GM21423 (cell line): ENCODE data around the gene SIGLEC11.

Source experiments
- ATAC-seq: cut with Tn5 transposase; IDR thresholded peaks from one replicate; pipeline ENCODE4 v1.9.1; 2021; ENCODE audit warnings: mild to moderate bottlenecking, moderate library complexity; ENCODE audit not compliant: unreplicated experiment

Gene SIGLEC11

DNA sequence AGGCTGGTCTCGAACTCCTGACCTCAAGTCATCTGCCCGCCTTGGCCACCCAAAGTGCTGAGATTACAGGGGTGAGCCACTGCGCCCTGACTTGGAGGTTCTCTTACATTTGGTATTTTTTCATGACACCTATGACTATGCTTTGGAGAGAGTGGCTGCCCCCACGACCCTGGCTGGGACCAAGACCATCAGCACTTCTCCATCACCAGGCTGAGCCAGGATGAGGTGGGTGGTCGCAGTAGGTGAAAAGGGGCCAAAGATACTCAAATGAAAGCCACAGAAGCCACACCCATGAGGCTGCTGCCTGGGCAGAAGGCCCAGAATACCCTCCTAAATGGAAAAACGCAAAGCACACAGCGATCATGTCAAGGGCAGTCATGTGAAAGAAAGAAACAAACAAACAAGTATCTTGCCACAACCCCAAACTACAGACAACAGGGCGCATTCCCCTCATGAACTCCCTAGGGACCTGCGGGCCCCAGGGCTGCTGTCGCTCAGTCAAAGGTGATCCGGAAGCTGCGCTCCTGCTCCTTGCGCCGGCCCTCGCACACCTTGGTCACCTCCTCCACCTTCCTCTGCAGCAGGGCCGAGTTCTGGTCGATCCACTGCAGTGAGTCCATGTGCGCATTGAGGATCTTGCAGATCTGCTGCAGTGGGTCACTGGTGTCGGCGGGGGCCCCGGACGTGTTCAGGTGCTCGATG is 53.1 kb downstream of the SIGLEC11 start:
- no peak for ATAC-seq

DNA sequence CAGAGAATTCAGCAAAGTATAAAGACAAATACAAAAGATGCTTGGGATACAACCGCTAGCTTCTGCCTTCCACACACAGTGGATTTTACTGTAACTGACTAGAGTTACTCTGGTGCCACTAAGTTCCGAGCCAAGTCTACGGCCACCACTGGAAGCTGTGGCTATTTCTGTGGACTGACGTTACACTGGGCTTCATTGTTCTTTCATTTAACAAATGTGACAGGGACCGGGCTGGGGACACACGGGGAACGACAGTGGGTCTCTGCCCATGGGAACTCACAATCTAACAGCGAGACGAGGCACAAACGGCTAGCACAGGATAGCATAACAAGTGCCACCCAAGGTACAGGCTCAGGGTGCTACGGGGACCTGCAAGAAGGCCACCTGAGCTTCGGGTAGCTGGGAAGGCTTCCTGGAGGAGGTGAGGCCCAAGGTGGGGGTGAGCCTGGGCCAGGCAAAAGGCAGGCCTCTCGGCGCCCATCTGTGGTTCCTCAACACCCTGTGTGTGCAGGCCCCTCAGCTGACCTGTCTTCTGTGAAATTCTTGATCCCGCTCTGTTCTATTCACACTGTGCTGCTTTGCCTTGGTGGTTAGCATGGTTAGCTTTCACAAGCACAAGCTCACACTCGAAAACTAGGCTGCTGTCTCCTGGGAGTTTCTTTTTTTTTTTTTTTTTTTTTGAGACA is 54.0 kb downstream of the SIGLEC11 start:
- no peak for ATAC-seq

DNA sequence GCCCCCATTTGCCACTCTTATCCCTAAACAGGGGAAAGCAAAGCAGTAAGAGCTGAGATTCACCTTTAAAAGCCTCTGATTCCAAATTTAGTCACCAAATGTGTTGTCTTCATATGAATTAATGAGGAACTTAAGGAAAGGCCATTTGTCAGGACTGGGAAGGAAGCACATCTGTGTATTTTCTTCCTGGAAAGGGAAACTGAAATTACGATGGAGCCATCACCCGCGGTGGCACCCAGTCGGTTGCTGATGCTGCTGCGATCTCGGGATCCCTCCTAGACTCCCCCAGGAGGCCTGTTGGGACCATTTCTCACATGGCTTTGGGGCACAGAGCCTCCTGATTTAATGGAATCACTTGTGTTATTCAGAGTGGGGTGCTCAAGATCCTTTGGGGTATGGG is 56.8 kb downstream of the SIGLEC11 start:
- no peak for ATAC-seq
